ENCODE results near the gene LAIR2.

GRCh38 chr19:54518844-54519243, 16.2 kb downstream of the LAIR2 start:
- TF ChIP-seq CTCF (IDR thresholded peaks at IDR 0.05 in 2 of 3, conservative IDR thresholded peaks at IDR 0.05 in 1 of 3; ENCODE audit: borderline replicate concordance in 1 of 3, insufficient read depth in 1 of 3, low read depth in 2 of 3, low read length in 2 of 3) (no peak), REST (IDR thresholded peaks at IDR 0.05; ENCODE audit: low read depth) (no peak; the same call in 1 of the 2 replicates), POLR2AphosphoS5 (IDR thresholded peaks at IDR 0.05; ENCODE audit: low read depth, low read length) (no peak), ZBTB33 (IDR thresholded peaks at IDR 0.05; ENCODE audit: extremely low read depth, insufficient replicate concordance, low read length) (no peak), POLR2A (IDR thresholded peaks at IDR 0.05; ENCODE audit: borderline replicate concordance, extremely low read depth, insufficient read depth, insufficient read length) (no peak), RAD21 (IDR thresholded peaks at IDR 0.05; ENCODE audit: low read depth) (no peak), SIN3A (IDR thresholded peaks at IDR 0.05; ENCODE audit: low read depth) (no peak), EZH2phosphoT487 (IDR thresholded peaks at IDR 0.05; ENCODE audit: borderline replicate concordance) (no peak), MAX (IDR thresholded peaks at IDR 0.05) (no peak), TCF7L2 (IDR thresholded peaks at IDR 0.05; ENCODE audit: borderline replicate concordance, extremely low read depth, insufficient read depth, insufficient read length) (no peak), ZNF274 (IDR thresholded peaks at IDR 0.05; ENCODE audit: low read depth, low read length) (no peak), EZH2 (IDR thresholded peaks at IDR 0.05) (no peak), ATF3 (IDR thresholded peaks at IDR 0.05) (no peak)

All from HCT116 (cell line).